GM18867 (cell line): ENCODE results near the gene MGMT.

Source experiments
- ATAC-seq: cut with Tn5 transposase; IDR thresholded peaks from one replicate; pipeline ENCODE4 v1.9.1; 2021; ENCODE audit warnings: mild to moderate bottlenecking, moderate library complexity; ENCODE audit not compliant: unreplicated experiment

Gene MGMT

DNA sequence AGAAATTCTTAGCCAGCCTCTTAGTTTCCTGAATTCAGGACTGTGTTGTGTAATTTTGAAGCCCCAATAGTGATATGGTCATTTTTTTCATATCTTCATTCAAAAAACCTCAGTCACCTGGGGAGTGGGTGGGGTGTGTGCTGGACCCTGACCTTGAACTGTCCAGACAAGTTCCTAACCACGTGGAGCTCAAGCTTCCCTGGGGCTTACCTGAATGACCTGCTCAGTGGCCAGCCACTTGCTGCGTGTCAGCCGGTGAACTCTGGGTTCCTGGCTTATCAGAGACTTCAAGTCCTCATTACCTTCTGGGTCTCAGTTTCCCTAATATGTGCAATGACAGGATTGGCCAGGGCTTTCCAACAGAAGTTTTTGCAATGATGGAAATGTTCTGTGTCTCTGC, 27.1 kb downstream of the MGMT start:
- ATAC-seq: no peak

DNA sequence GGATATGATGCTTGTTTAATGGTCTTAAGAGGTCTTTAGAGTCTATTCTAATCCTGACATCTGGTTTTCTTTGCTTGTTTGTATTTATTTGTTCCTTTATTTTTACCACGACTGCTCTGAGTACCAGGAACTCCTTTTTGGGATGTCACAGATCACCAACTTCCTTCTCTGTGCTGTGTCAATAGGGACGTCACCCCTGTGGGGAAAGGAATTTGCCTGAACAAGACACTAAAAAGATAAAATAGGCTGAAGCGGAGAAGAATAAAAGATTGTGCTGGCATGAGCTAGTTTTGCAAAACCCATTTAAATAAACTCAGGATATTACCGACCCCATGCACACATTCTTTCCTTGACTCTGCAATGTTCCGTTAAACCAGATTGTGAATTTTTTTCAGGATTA, 27.7 kb downstream of the MGMT start:
- ATAC-seq: no peak

DNA sequence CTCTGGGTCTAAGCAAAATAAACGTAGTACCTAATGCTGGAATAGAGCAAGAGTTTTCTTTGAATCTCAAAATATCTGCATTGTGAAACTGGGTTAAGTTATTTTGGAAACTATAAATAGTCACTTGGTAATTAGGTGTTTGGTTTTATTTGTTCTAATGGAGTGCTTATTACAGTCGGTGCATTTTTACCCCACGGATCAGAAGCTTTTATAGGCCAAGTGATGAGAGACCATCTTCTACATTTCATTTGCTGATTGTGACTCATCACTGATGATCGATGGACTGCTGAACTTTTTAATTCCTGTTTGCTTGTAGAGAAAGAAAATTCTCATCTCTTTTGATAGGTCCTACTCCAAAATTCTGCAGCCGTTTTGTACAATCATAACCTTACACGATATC, 28.2 kb downstream of the MGMT start:
- no peak for ATAC-seq

DNA sequence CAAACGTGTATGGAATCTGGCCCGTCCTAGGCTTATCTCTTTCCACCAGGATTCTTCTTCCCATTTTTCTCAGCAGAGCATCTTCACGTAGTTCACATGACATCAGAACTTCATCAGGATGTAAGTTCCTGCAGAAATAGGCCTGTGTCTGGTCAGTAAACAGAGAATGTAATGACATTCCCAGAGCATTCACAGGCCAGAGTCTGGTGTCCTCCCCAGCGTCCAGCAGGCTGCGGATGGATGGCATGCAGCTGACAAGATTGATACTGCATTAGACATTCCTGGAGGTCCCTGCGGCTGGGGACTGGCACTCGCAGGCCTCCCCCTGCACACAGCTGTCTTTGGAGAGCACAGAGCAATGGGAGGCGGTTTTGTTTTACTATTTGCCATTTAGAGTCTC, 28.7 kb downstream of the MGMT start:
- ATAC-seq: no peak

DNA sequence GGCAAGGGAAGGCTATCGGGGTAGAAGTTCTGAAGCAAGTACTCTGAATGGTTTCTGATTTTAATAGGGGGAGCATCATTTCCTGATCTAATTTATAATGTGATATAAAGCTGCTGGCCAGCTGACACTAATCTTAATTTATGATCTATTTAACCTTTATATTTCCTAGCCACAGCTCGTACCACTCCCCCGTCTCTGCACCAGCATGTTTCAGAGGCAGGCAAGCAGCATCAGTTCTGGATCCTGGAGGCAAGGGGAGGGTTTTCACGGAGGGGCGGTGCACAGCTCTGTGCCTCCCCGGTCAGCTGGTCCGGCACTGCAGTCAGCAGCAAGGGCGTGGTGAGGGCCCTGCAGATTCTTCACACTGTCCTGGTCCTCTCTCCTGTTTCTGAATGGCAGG, 30.0 kb downstream of the MGMT start:
- ATAC-seq: no peak

DNA sequence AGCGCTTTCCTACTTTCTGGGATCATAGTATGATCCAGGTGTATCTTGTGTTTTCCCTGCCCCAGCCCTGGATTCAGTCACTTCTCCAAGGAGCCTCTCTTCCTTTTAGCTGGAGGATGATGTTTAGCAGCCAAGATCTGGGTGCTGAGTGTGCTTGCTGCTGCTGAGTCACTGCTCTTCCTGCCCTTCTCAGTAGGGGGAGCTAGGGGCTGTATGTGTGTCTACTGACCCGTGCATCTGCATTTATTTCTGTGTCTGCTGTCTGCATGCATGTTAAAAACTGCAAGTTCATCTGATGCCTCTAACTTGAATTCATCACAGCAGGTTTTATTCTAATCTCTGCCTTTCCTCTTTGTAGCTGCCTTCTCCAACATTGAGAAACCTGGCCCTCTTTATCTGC, 31.6 kb downstream of the MGMT start:
- ATAC-seq: no peak

DNA sequence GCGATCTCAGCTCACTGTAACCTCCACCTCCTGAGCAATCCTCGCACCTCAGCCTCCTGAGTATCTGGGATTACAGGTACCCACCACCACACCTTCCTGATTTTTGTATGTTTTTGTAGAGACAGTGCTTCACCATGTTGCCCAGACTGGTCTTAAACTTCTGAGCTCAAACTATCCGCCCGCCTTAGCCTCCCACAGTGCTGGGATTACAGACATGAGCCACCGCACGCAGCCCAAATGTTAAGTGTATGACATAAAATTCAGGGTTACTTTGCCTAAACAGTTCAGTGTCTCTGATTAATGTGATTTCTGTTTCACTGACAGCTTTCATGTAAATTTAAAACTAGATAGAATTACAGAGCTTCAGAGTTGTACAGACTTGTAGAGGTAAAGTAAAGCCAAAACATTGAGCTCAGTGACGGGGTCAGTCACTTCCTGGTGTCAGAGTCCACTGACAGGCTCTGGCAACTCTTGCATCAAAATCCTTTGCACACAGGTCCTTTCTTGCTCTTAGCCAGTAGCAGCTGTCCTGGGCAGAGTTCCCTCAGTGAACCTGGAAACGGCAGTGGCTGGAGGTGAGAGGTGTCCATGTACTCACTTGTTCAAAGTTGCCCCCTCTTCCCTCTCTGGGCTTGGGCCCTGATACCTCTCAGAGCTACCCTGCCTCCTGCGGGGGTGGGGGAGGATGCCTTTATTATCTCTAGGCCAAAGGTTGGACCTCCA, 33.7 kb downstream of the MGMT start:
- ATAC-seq: no peak

DNA sequence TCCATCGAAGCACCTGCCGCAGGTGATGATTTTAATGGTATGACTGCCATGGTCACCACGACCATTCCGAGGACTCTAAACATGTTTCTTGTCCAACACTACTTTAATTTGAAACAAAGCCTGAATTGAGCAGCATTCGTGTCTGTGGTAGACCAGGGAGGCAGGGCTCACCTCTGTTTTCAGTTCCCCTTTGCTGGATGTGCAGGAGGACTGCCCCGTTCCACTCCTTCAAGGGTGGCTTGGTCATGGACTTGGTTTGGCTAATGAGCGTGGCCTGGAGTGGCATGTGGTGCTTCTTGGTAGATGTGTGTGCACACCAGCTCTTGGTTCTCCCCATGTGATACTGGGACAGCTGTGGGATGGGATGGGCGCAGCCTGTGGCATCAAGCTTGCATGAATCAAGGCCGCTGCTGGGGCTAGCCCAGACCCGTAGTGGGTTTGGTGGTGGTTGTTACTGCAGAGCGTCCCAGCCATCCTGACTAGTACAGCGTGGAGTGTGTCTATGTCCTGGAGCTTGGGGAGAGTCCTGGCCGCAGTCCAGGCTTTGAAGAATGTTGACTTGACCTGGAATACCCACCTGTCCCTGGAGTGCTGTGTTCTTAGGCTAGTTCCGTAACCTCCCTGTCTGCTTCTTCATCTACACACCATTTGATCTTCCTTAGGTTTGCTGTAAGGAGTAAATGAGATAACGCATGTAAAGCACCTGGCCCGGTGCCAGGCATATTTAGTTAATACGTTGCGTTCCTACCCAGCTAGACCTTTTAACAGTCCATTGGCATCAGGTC, 34.8 kb downstream of the MGMT start:
- peak; percentile 65 for ATAC-seq

DNA sequence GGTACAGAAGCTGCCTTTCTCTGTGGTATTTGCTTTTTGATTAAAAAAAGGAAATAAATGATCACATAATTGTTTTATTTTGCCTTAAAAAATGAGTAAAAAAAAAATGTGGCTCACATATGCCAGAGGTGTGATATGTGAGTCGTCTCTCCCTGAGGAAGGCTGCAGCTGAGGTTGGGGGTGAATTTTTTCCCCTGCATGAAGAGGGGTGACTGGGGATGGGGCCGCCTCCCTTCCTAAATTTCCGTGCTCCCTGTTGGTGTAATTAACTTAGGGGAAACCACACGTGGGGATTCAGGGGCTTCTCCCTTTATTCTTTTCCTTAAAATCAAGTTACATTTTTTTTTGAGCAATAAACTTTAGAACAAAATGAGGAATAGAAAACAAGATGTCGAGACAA, 35.4 kb downstream of the MGMT start:
- ATAC-seq: no peak

DNA sequence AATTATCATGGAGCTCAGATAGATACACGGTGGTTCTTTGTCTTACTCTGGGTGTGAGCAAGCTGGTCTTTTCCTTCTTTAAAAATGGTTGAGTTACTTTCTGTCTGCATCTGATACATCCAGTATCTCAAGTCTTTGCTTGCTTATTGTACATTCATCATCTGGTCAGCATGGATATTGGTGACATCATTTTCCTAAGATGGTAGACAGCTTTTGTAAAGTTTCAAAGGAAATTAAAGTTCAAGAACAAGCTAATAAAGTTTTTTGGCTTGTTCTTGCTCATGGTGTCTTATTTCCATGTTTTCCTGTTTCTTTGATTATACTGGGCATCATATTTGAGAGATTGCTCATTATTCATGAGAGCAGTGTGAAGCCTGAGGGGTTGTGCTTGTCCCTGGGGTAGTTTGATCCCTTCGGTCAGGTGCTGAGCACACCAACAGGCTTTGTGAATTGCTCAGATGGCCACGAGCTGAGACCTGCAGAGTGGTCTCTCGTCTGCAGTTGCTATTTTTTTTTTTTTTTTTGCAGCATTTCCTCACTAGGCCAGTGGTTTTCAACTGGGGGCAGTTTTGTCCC, 38.5 kb downstream of the MGMT start:
- no peak for ATAC-seq

DNA sequence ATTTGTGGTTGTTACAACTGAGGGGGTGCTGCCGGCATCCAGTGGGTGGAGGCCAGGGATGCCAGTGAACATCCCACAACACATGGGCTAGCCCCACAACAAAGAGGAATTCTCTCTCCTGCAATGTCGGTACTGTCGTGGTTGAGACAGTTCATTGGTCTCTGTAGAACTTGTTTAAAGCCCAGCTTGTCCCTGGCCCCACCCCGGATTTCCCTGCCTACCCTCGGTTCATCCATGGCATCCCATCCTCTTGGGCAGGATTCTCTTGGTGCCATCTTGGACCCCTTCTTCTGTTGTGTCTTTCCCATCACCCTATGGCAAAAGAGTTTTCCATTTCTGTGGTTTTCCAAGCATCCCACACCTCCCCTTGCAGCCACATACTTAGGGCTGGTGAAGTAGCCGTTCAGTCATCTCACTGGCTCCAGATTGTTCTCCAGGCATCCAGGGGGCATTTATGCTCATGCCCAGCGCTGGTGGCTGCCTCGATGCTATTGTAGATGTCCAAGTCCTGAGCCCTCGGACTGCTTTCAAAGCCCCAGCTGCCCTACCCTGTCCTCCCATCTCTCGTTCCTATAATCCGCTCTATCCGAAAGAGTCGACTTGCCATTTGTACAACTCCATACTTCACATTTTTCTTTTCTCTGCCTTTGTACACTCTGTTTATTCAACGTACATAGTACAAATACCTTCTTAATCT, 39.2 kb downstream of the MGMT start:
- ATAC-seq: no peak

DNA sequence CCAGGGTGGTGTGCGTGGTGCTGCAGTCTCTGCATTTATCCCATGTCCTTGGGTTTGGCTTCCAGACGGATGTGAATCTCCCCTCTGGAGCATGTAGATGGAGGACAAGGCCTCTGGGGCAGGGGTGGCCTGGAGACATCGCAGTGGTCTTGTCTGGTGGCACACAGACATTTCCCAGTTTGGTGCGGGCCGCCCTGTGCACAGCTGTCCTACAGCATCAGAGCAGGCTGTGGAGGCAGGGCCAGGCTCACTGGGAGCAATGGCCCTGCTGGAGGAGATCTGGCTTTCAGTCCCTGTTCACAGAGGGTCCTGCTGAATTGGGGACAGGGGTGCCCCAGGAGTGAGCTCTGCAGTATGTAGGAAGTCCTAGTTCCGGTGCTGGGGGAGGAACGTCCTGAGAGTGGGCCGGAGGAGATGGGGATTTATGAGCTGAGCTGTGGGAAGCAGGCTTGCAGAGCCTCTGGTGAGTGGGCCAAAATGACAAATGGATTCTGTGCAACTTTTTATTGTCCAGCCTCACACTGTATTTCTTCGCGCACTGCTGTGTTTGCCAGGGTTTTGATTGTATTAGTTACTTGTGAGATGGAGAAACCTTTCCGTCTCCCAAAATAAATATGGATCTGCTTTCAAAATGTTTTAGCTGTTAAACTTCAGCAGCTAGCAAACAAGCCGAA, 40.3 kb downstream of the MGMT start:
- ATAC-seq: no peak

DNA sequence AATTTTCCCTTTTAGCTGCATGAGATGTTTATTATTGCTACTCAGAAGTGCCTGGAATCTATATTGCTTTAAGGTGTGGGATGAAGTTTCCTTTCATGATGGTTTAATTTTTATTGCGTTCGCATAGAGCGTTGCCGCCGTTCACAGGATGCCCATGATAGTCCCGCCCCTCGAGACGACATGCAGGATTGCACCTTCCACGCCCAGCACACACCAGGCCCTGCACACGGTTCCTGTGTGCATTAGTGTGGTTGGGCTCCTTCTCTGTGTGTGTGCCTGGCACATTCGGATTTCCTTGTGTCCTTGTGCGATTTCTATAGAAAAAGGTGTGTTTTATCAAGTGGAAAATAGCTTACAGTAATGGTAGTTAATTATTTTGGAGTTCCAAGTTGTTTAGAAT, 42.1 kb downstream of the MGMT start:
- no peak for ATAC-seq

DNA sequence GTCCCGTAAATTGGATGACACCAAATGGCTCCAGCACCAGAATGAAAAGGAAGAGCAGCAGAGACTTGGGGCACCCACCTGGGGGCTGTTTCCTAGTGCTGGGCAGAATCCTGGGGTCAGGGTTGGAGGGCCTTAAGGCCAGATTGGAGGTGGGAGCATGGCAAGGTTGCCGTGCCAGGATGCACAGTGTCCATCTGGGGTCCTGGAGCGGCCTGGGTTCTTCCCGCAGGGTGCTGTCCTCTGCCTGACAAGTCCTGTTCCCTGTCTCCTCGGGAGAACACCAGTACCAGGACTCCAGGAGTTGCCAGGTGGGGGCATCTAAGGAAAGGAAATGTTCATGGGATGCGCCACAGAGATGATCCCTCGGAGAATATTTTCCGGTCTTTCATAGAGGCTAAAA, 42.8 kb downstream of the MGMT start:
- ATAC-seq: no peak

DNA sequence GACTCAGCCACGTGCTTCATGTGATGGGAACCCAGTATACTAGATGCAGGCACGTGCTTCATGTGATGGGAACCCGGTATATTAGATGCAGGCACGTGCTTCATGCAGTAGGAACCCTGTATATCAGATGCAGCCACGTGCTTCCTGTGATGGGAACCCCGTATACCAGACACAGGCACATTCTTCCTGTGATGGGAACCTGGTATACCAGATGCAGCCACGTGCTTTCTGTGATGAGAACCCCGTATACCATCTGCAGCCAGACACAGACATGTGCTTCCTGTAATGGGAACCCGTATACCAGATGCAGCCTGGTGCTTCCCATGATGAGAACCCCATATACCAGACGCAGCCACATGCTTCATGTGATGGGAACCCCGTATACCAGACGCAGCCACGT, 44.0 kb downstream of the MGMT start:
- no peak for ATAC-seq

DNA sequence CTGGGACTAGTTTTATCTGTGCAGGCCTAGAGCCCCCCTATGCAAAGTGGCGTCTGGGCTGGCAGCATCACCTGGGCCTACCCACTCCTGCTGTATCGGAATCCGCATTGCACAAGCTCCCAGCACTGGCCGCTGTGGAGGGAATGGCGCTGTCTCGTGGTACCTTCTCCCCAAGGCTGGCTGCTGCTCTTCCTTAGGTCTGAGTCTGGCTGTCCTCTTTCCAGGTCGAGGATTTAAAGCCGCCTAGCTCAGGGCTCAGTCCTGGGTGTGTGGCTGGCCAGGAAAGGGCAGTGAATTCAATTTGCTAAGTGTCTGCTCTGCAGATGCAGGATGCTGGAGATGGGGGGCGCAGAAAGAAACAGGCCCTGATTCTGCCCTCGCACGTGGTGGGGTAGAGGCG, 44.7 kb downstream of the MGMT start:
- no peak for ATAC-seq

DNA sequence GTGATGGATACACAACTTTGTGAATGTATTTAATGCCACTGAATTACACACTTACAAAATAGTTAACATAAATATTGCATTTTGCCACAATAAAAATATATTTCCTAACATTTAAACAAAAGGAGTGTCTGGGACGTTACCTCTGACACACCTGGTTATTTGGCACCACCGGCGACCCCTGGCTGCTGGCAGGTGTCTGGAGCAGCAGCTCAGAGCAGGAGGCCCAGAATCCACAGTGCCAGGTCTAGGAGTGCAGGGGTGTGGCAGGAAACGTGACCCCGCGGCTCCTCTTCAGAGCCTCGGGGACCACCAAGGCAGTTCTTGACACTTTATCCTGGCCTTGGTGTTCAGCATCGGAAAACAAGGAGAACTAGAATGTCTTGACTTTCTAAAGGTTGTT, 46.3 kb downstream of the MGMT start:
- ATAC-seq: no peak

DNA sequence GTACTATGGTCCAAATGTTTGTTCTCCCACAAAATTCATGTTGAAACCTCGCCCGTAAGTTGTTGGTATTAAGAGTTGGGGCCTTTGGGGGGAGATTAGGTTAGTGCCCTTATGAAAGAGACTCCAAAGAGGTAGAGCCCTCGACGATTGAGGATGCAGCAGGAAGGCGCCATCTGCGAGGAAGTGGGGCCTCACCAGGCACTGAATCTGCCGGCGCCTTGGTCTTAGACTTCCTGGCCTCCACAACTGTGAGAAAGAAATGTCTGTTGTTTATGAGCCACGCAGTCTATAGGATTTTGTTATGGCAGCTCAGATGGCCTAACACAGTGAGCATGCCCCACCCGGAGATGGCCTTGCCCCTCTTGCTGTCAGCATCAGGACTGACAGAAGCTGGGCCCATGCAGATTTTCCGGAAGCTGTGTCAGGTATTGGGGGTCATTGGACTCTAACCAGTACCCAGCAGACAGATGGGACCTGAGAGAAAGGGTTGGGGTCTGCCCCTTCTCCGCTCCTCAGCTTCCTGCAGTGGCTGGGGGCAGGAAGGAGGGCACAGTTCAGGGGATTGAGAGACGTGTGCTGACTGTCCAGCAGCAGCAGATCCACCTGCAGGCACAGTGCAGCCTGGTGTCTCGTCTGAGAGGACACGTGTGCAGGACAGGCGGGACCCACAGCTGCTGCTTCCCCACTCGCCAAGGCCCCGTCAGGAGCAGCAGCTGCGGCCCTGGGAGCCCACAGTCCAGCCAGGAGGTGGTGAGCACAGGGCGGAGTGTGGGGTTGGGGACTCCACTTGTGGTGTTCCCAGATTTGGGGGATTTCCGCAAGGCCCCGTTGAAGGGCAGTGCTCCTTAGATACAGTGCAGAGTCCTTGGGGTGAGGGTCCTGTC, 47.8 kb downstream of the MGMT start:
- no peak for ATAC-seq

DNA sequence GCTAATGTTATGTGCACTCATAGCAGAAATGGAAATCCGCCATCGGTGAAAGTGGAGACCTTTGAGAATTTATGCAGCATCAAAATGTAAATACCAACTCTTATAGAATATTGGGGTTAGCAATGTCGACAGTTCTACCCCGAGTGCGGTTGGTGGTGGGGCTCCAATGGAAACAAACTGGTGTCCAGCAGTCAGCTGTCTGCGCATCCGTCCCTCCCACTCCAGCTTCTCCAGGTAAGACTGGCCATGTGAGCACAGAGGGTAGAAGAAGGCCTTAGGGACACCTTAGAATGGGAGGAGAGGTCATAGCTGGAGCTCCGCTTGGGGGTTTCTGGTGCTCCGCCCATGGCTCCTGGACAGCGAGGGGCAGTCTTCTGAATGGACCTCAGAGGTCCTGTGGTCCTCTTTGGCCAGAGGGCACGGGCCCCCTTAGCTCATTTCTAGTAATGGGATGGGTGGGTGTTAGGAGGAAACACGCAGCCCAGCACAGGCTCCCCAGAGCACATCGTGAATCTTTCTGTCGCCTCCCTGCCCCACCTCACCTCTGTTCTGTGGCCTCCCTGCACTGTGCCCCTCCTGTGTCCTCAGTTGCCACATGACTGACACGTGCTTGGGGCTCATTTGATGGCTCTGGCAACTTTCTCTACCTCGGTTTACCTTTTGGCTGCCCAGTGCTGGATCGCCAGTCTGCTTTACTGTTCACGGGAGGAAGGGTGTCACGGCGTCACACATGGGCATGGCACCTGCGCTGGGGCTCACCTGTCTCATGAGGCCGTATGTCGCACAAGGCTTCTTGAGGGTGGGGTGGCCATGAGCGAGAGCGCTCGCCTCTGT, 50.0 kb downstream of the MGMT start:
- ATAC-seq: no peak
